Measurements from ENCODE around the gene CARM1. TPM values are rescaled to one million over a fixed set of nuclear protein-coding genes. Genes with fewer than 3 reads are reported as not detected.

The CARM1 gene
- total and polyA plus RNA-seq, 2 of the 13 experiments (the other 11 are each of a cell fraction or from before 2014, with no cell fraction given): 27.6 to 55.8 TPM

GRCh38 chr19:10928563-10929401 is 57.4 kb downstream of the CARM1 start, which contains the start of the genes TIMM29 and YIPF2 (continued):
- TF ChIP-seq MED1 (CRISPR knock-in tag; IDR thresholded peaks at IDR 0.05): peak; percentile 47; the same call in 1 of the 2 replicates
- TF ChIP-seq ZNF367 (CRISPR knock-in tag; IDR thresholded peaks at IDR 0.05; ENCODE audit: borderline replicate concordance): no peak
- peak; percentile 67; the same call in 1 of the 2 replicates for TF ChIP-seq TBX2 (CRISPR knock-in tag; IDR thresholded peaks at IDR 0.05; ENCODE audit: borderline replicate concordance)
- TF ChIP-seq ZNF619 (CRISPR knock-in tag; IDR thresholded peaks at IDR 0.05): no peak; the same call in 1 of the 2 replicates
- TF ChIP-seq ZBTB25 (CRISPR knock-in tag; IDR thresholded peaks at IDR 0.05): peak; percentile 90
- no peak for TF ChIP-seq ELF4 (CRISPR knock-in tag; IDR thresholded peaks at IDR 0.05; ENCODE audit: borderline replicate concordance)
- TF ChIP-seq GATA4 (IDR thresholded peaks at IDR 0.05; ENCODE audit: borderline replicate concordance, low read depth): 0 out of 2 replicates have a peak, but pooled peaks have one; percentile 52
- TF ChIP-seq DBP (CRISPR knock-in tag; IDR thresholded peaks at IDR 0.05; ENCODE audit: not compliant biosample characterization): peak; percentile 14
- no peak; the same call in 1 of the 2 replicates for TF ChIP-seq ZNF318 (CRISPR knock-in tag; IDR thresholded peaks at IDR 0.05)
- no peak for TF ChIP-seq TRAFD1 (CRISPR knock-in tag; IDR thresholded peaks at IDR 0.05; ENCODE audit: borderline replicate concordance)
- peak; percentile 10; the same call in 1 of the 2 replicates for TF ChIP-seq HNF4G (IDR thresholded peaks at IDR 0.05; ENCODE audit: borderline replicate concordance, low read depth, low read length)
- peak; percentile 20; the same call in 1 of the 2 replicates for TF ChIP-seq HNF4G (CRISPR knock-in tag; IDR thresholded peaks at IDR 0.05; ENCODE audit: borderline replicate concordance, low read depth)
- no peak for TF ChIP-seq LBX2 (CRISPR knock-in tag; IDR thresholded peaks at IDR 0.05; ENCODE audit: borderline replicate concordance)
- no peak for TF ChIP-seq RFX1 (IDR thresholded peaks at IDR 0.05)
- TF ChIP-seq ONECUT2 (CRISPR knock-in tag; IDR thresholded peaks at IDR 0.05): no peak
- peak; percentile 77 for TF ChIP-seq POLR2AphosphoS5 (IDR thresholded peaks at IDR 0.05; ENCODE audit: low read depth, low read length)
